BLaER1 treated with 17β-estradiol and CSF1 and Interleukin-3, amounts not matched to agents 10 nM and 100 nM (cell line): ENCODE results near the gene CSDE1.

Source experiments
- H3K27ac ChIP-seq, 11 experiments: shearing (Covaris generic); formaldehyde crosslinking; 2 replicates each; pipeline ENCODE4 v1.8.1; 2022
- H3K27me3 ChIP-seq, 11 experiments: shearing (Covaris generic); formaldehyde crosslinking; 2 replicates each; pipeline ENCODE4 v1.8.1; 2022
- H3K36me3 ChIP-seq, 11 experiments: shearing (Covaris generic); formaldehyde crosslinking; 2 replicates each; pipeline ENCODE4 v1.8.1; 2022
- H3K4me1 ChIP-seq, 10 experiments: shearing (Covaris generic); formaldehyde crosslinking; 2 replicates each; pipeline ENCODE4 v1.8.1; 2022
- H3K4me2 ChIP-seq, 11 experiments: shearing (Covaris generic); formaldehyde crosslinking; 2 replicates each; pipeline ENCODE4 v1.8.1; 2022
- H3K4me3 ChIP-seq, 10 experiments: shearing (Covaris generic); formaldehyde crosslinking; 2 replicates each; pipeline ENCODE4 v1.8.1; 2022
- H3K9ac ChIP-seq, 11 experiments: shearing (Covaris generic); formaldehyde crosslinking; 2 replicates each; pipeline ENCODE4 v1.8.1; 2022
- H3K9me3 ChIP-seq, 11 experiments: shearing (Covaris generic); formaldehyde crosslinking; replicated peaks in 1 of 11; 2 replicates each; pipeline ENCODE4 v1.8.1; 2022
- H4K20me1 ChIP-seq, 11 experiments: shearing (Covaris generic); formaldehyde crosslinking; 2 replicates each; pipeline ENCODE4 v1.8.1; 2022
- Cebpa-rat ChIP-seq, 11 experiments: shearing (Covaris generic); IDR thresholded peaks; 2 replicates each; pipeline ENCODE4 v1.8.1; 2022

The CSDE1 gene

DNA sequence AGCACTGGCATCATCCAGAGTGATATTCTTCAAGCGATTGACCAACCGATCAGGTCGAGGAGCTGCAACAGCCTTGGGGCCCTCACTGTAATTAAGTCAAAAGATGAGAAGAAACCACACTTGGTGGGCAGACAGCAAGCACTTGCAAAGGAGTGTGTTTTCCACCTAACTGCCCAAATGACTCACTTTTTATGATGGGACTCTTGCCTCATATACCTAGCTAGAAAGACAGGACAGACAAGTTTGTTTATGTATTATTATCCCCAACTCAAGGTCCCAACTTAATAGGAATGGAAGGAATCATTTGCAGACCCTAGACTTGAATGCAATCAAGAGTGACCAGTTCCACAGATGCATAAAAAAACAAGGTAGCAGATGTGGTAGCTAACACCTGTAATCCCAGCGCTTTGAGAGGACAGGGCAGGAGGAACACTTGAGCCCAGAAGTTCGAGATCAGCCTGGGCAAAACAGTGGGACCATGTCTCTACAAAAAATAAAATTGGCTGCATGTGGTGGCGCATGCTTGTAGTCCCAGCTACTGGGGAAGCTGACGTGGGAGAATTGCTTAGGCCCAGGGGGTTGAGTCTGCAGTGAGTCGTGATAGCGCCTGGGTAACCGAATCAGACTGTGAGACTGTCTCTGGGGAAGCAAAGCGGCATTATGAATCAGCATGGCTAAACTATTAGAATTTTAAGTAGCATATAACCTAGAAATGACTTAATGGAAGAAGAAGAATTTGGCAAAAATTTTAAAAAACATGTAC, 38.9 kb downstream of the CSDE1 start:
- H3K27ac ChIP-seq: no peak overlapping the region
- H4K20me1 ChIP-seq: peaks cover 0 to 28% (median 19%) of the 10 kb centered on the region in 11 experiments; a peak in 8 of 22 replicates
- H3K9ac ChIP-seq: no peak overlapping the region
- no peaks in the 10 kb centered on the region for H3K9me3 ChIP-seq
- no peak for TF ChIP-seq Cebpa-rat (IDR thresholded peaks at IDR 0.05)
- H3K36me3 ChIP-seq: peaks cover 72 to 92% (median 82%) of the 10 kb centered on the region in 11 experiments
- peaks cover 13 to 24% (median 16%) of the 10 kb centered on the region in 10 experiments for H3K4me1 ChIP-seq
- no peak overlapping the region for H3K4me3 ChIP-seq
- H3K4me2 ChIP-seq: no peak overlapping the region
- no peaks in the 10 kb centered on the region for H3K27me3 ChIP-seq

DNA sequence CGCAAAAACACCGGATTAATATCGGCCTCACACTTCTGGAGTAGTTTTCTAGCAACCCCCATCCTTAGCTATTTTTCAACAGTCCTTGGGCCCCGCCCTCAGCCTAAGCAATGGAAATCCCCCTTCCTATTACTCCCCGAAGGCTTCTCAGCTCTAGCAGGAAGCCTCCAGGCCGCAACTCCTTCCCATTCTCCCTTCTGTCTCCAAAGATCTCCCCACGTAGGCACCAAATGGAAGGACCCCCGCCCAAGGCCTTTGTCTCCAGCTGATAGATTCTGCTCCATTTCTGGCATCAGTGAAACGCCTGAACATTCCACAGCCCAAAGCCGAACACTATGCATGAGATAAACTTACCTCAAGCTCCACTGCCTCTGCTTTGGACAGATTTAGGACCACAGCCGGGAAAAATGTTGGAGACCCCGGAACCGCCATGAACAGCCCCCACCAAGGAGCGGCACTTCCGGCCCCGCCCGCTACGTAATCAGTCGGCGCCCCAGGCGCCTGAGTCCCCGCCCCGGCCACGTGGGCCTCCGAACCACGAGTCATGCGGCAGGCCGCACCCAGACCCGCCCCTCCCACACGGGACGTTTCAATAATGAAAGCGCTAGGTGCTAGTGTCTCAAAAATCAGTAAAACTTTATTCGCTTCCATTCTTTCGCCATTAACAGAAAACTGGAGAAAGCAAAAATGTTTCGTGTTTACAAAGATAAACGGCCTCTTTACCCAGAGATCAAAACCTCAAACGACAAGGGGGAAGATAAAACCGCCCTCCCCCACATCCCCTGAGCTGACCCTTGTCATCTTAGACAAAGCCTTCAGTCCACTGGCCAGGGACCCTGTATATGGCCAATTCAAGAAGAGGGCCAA, 41.2 kb downstream of the CSDE1 start, which contains the start of gene NRAS:
Gene NRAS, minus strand, starts transcription at position 468 of the 867 bp plus-strand sequence. CDS start 611 bp downstream, outside the sequence.
- no peaks in the 10 kb centered on the region for H3K9me3 ChIP-seq
- peak within 1 kb of the TSS; percentile 90 to 98 (median 94) for H3K27ac ChIP-seq
- peaks cover 72 to 92% (median 82%) of the 10 kb centered on the region in 11 experiments for H3K36me3 ChIP-seq

DNA sequence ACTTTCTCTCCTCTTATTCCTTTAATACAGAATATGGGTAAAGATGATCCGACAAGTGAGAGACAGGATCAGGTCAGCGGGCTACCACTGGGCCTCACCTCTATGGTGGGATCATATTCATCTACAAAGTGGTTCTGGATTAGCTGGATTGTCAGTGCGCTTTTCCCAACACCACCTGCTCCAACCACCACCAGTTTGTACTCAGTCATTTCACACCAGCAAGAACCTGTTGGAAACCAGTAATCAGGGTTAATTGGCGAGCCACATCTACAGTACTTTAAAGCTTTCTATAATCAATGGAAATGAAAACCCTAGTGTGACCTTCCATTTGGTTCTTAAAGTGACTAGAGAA, 41.9 kb downstream of the CSDE1 start:
- H3K4me2 ChIP-seq: peak overlapping the region; percentile 79 to 95 (median 89)
- no peaks in the 10 kb centered on the region for H3K9me3 ChIP-seq
- H3K9ac ChIP-seq: peak overlapping the region; percentile 90 to 97 (median 95)
- no peak for TF ChIP-seq Cebpa-rat (IDR thresholded peaks at IDR 0.05)
- H3K36me3 ChIP-seq: peaks cover 72 to 92% (median 82%) of the 10 kb centered on the region in 11 experiments
- no peaks in the 10 kb centered on the region for H3K27me3 ChIP-seq
- peaks cover 13 to 24% (median 16%) of the 10 kb centered on the region in 10 experiments for H3K4me1 ChIP-seq
- peaks cover 4 to 28% (median 15%) of the 10 kb centered on the region in 11 experiments; a peak in 13 of 22 replicates for H4K20me1 ChIP-seq
- peak overlapping the region; percentile 90 to 98 (median 94) for H3K27ac ChIP-seq
- H3K4me3 ChIP-seq: peak overlapping the region; percentile 77 to 96 (median 84)

More for the DNA sequence above, 41.2 kb downstream of the CSDE1 start, which contains the start of gene NRAS:
- Histone ChIP-seq H4K20me1 (peaks cover 6 to 28% (median 15%) of the 10 kb centered on the region in 11 experiments; a peak in 13 of 22 replicates), H3K4me2 (peak within 1 kb of the TSS; percentile 79 to 95 (median 89)), H3K9ac (peak within 1 kb of the TSS; percentile 90 to 97 (median 95)), H3K4me1 (peaks cover 13 to 24% (median 16%) of the 10 kb centered on the region in 10 experiments), H3K4me3 (peak within 1 kb of the TSS; percentile 77 to 96 (median 84)), H3K27me3 (no peaks in the 10 kb centered on the region)
- TF ChIP-seq Cebpa-rat (IDR thresholded peaks at IDR 0.05): no peak

DNA sequence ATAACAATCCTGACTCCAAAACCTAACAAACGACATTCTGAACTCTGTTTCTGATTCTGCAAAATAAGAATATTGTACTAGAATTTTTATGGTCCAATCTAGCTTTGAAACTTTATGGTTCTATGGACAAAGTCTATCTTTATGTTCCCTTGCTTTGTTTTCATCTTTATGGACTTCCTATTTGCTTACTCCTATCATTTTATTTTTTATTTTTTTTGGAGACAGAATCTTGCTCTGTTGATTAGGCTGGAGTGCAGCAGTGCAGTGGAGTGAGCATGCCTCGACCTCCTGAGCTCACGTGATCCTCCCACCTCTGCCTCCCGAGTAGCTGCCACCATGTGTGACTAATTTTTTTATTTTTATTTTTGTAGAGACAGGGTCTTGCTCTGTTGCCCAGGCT, 44.8 kb downstream of the CSDE1 start:
- Histone ChIP-seq H3K4me1 (peaks cover 13 to 24% (median 16%) of the 10 kb centered on the region in 10 experiments), H3K4me3 (no peak overlapping the region), H3K36me3 (peaks cover 68 to 91% (median 79%) of the 10 kb centered on the region in 11 experiments), H3K27me3 (no peaks in the 10 kb centered on the region), H3K27ac (no peak overlapping the region), H3K9me3 (no peaks in the 10 kb centered on the region), H3K4me2 (no peak overlapping the region), H4K20me1 (peaks cover 0 to 33% (median 12%) of the 10 kb centered on the region in 11 experiments; a peak in 11 of 22 replicates), H3K9ac (no peak overlapping the region)
- TF ChIP-seq Cebpa-rat (IDR thresholded peaks at IDR 0.05): no peak

DNA sequence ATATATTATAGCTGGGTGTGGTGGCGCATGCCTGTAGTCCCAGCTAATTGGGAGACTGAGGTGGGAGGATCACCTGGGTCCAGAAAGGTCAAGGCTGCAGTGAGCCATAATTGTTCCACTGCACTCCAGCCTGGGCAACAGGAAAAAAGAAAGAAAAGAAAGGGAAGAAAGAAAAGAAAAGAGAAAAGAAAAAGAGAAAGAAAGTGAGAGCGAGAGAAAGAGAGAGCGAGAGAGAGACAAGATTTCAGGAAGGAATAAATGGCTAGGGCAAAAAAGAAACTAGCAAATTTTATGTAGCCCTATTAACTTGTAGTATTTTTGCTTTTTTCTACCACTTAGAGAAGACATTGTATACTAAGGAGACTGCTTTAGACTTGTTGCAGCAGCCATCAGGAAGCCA, 47.4 kb downstream of the CSDE1 start:
- Histone ChIP-seq H3K36me3 (peaks cover 85 to 98% (median 95%) of the 10 kb centered on the region in 11 experiments), H3K9me3 (no peaks in the 10 kb centered on the region), H3K4me2 (no peak overlapping the region), H3K4me3 (no peak overlapping the region), H4K20me1 (peaks cover 0 to 33% (median 12%) of the 10 kb centered on the region in 11 experiments; a peak in 12 of 22 replicates), H3K9ac (0 out of 22 replicates have a peak overlapping the region, but pooled peaks of 1 of the 11 experiments have one; percentile 15), H3K4me1 (peaks cover 5 to 12% (median 6%) of the 10 kb centered on the region in 10 experiments; a peak in 19 of 20 replicates), H3K27me3 (no peaks in the 10 kb centered on the region), H3K27ac (no peak overlapping the region)
- TF ChIP-seq Cebpa-rat (IDR thresholded peaks at IDR 0.05): no peak

DNA sequence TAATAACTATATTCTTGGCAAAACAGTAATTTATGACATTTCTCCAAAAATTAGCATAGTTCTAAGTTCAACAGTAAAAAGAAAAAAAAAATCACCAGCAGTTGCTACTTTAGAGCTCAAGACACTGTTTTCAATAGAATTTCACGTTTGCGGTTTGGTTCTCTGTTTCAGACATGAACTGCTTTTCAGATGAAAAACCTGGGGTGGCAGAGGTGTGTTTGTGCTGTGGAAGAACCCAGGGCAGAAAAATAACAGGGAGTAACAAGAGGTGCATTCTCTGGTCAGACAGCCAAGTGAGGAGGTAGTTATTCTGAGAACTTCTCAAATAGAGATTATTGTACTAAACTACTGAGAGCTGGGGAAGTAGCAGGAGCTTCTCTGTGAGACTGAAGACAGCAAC, 50.2 kb downstream of the CSDE1 start:
- Histone ChIP-seq H3K36me3 (peaks cover 69 to 86% (median 76%) of the 10 kb centered on the region in 11 experiments), H3K9me3 (no peaks in the 10 kb centered on the region), H3K9ac (no peak overlapping the region), H3K4me3 (no peak overlapping the region), H4K20me1 (peaks cover 0 to 30% (median 11%) of the 10 kb centered on the region in 11 experiments; a peak in 12 of 22 replicates), H3K4me2 (no peak overlapping the region), H3K27me3 (no peaks in the 10 kb centered on the region), H3K4me1 (peaks cover 0 to 14% (median 9%) of the 10 kb centered on the region in 10 experiments; a peak in 11 of 20 replicates), H3K27ac (no peak overlapping the region)
- no peak for TF ChIP-seq Cebpa-rat (IDR thresholded peaks at IDR 0.05)

DNA sequence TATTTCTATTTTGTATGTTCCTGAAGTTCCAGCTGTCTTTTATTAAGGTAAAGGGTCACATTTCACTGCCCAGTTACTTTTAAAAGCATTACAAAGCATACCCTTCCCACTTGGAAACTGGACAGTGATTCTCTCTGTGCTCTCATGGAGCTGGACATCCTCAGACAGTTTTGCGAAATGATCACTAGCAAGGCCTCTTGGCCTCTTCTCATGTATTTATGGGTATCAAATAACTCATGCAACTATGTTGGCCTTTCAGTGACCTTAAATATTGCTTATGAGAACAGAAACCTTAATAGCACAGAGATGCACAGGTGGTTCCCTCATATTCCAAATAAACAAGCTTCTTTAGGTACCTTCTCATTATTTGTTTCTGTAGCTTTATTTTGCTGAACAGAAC, 54.5 kb downstream of the CSDE1 start:
- no peak for TF ChIP-seq Cebpa-rat (IDR thresholded peaks at IDR 0.05)
- H3K9me3 ChIP-seq: no peaks in the 10 kb centered on the region
- peak overlapping the region in 7 of 11 experiments; percentile 12 to 44 (median 31); a peak in 12 of 22 replicates for H3K4me2 ChIP-seq
- H3K4me1 ChIP-seq: peaks cover 19 to 37% (median 31%) of the 10 kb centered on the region in 10 experiments
- no peak overlapping the region for H3K27ac ChIP-seq
- H3K9ac ChIP-seq: no peak overlapping the region
- H3K27me3 ChIP-seq: no peaks in the 10 kb centered on the region
- H3K4me3 ChIP-seq: no peak overlapping the region
- H4K20me1 ChIP-seq: peaks cover 0 to 3% (median 0%) of the 10 kb centered on the region in 11 experiments; a peak in 2 of 22 replicates
- H3K36me3 ChIP-seq: peaks cover 28 to 44% (median 36%) of the 10 kb centered on the region in 11 experiments

DNA sequence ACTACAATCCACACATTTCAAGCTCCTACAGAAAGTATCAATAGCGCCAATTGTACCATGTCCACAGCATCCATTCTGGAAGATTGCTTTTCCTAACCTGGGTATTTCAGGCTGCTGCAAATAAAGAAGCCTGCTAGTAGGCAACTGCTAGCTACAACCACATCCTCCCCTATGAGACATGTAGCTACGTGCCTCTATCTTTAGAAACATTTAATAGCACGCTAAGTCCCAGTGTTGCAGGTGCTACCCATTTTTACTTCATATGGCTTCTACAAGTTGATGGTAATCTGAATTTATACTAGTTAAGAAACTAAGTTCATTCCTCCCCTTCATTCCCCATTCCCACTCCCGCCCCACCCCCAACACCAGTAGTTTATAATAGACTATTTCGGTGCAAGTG, 55.0 kb downstream of the CSDE1 start:
- Histone ChIP-seq H4K20me1 (peaks cover 0 to 3% (median 0%) of the 10 kb centered on the region in 11 experiments; a peak in 1 of 22 replicates), H3K9me3 (no peaks in the 10 kb centered on the region), H3K36me3 (peaks cover 23 to 39% (median 31%) of the 10 kb centered on the region in 11 experiments), H3K4me3 (no peak overlapping the region), H3K9ac (no peak overlapping the region), H3K27me3 (no peaks in the 10 kb centered on the region), H3K4me1 (peaks cover 19 to 37% (median 31%) of the 10 kb centered on the region in 10 experiments), H3K4me2 (peak overlapping the region in 6 of 11 experiments; percentile 8 to 44 (median 32); a peak in 10 of 22 replicates), H3K27ac (no peak overlapping the region)
- TF ChIP-seq Cebpa-rat (IDR thresholded peaks at IDR 0.05): no peak
